MCF 10A (cell line): ENCODE results near the gene RHOT2. TPM values are rescaled to one million over a fixed set of nuclear protein-coding genes. Genes with fewer than 3 reads are reported as not detected.

ENCODE experiments used
- BruUV-seq: library from RNA; stranded (reverse); fragments of 400-500 nt; replicated peaks from 2 replicates; lab custom pipeline; 2021; lab: Mats Ljungman, UMichigan
- CTCF ChIA-PET: fragments of 300-600 bp; sonication (Branson Sonifier 250); formaldehyde crosslinking; extraction: SDS; loops from one replicate; lab custom pipeline; 2021; ENCODE audit warnings: antibody characterized with exemption, inconsistent platforms; lab: Yijun Ruan, JAX
- POLR2A ChIA-PET: fragments of 300-600, 350-650 bp; sonication (Branson Sonifier 250); formaldehyde crosslinking; extraction: SDS; loops from one replicate; lab custom pipeline; 2020; ENCODE audit warnings: antibody characterized with exemption, inconsistent platforms; lab: Yijun Ruan, JAX
- DNase-seq: peaks from one replicate; pipeline ENCODE4 v3.0.0-alpha.2; 2018; ENCODE audit not compliant: unreplicated experiment
- H3K27ac Mint-ChIP-seq: one replicate; pipeline ENCODE4 v1.8.0; 2022; ENCODE audit warnings: mild to moderate bottlenecking, low read depth, mixed read lengths; ENCODE audit not compliant: unreplicated experiment
- H3K27me3 Mint-ChIP-seq: one replicate; pipeline ENCODE4 v1.8.0; 2022; ENCODE audit warnings: mixed read lengths; ENCODE audit not compliant: insufficient read depth, unreplicated experiment
- H3K36me3 Mint-ChIP-seq: one replicate; pipeline ENCODE4 v1.8.0; 2022; ENCODE audit warnings: mild to moderate bottlenecking, moderate library complexity, mixed read lengths; ENCODE audit not compliant: insufficient read depth, unreplicated experiment
- H3K4me1 Mint-ChIP-seq: one replicate; pipeline ENCODE4 v1.8.0; 2022; ENCODE audit warnings: mixed read lengths; ENCODE audit not compliant: insufficient read depth, unreplicated experiment
- H3K4me3 Mint-ChIP-seq: one replicate; pipeline ENCODE4 v1.8.0; 2022; ENCODE audit warnings: mild to moderate bottlenecking, moderate library complexity, mixed read lengths; ENCODE audit not compliant: unreplicated experiment
- H3K9me3 Mint-ChIP-seq: one replicate; pipeline ENCODE4 v1.8.0; 2022; ENCODE audit warnings: mixed read lengths; ENCODE audit not compliant: unreplicated experiment
- CTCF ChIP-seq: fragments of 200-600 bp; IDR thresholded peaks from one replicate; pipeline ENCODE4 v1.8.0; 2022; ENCODE audit warnings: antibody characterized with exemption, mild to moderate bottlenecking; ENCODE audit not compliant: unreplicated experiment
- intact Hi-C: fragments of 100-400 bp; cut with micrococcal nuclease; formaldehyde crosslinking; loops from 2 replicates; pipeline ENCODE4 v1.14.1; 2022
- total RNA-seq: library from RNA; stranded (reverse); gene quantifications from 2 replicates; pipeline ENCODE4 v1.2.3, GENCODE V29; 2022

The RHOT2 gene
- total RNA-seq, 1 experiment from 2014 or later, result 118 TPM

GRCh38 chr16:708019-708418, 40.1 kb downstream of the RHOT2 start:
- Mint-ChIP-seq H3K27ac (peak overlapping the region; percentile 67), H3K4me3 (peak overlapping the region; percentile 59), H3K36me3 (peaks cover 8% of the 10 kb centered on the region), H3K27me3 (no peaks in the 10 kb centered on the region), H3K4me1 (peaks cover 24% of the 10 kb centered on the region), H3K9me3 (no peaks in the 10 kb centered on the region)
- ChIA-PET CTCF (interaction anchor here (0.7 to 2.9 kb wide), 11 partner anchors 8 to 351 kb away, joined by 3 to 15 read pairs (median 4); partner anchors contain the start of genes ANTKMT, CCDC78 and METRN), POLR2A (interaction anchor here (0.7 to 2.9 kb wide), 11 partner anchors 8 to 114 kb away, joined by 3 to 25 read pairs (median 6); partner anchors contain the start of genes ANTKMT, CCDC78, CIAO3 and HAGHL)
- BruUV-seq, result no TSS peak
- intact Hi-C loops, result no loop called here
- no peak for TF ChIP-seq CTCF
- DNase-seq, result no peak

GRCh38 chr16:708959-709358, 41.0 kb downstream of the RHOT2 start:
- H3K36me3 Mint-ChIP-seq, result peaks cover 4% of the 10 kb centered on the region
- no peak for TF ChIP-seq CTCF
- no peak for DNase-seq
- no peak overlapping the region for H3K27ac Mint-ChIP-seq
- no TSS peak for BruUV-seq
- H3K4me3 Mint-ChIP-seq, result peak overlapping the region; percentile 16
- H3K4me1 Mint-ChIP-seq, result peaks cover 24% of the 10 kb centered on the region
- ChIA-PET POLR2A (interaction anchor here (1.0 to 8.8 kb wide), 7 partner anchors 11 to 41 kb away, joined by 3 to 124 read pairs (median 8); partner anchors contain the start of genes ANTKMT, CCDC78, CIAO3 and HAGHL), CTCF (interaction anchor here (0.5 to 3.9 kb wide), 6 partner anchors 11 to 397 kb away, joined by 3 to 34 read pairs (median 8); no protein-coding TSS in a partner anchor)
- H3K27me3 Mint-ChIP-seq, result no peaks in the 10 kb centered on the region
- no peaks in the 10 kb centered on the region for H3K9me3 Mint-ChIP-seq
- intact Hi-C loops, result no loop called here

GRCh38 chr16:709566-710499, 41.9 kb downstream of the RHOT2 start:
- CTCF ChIA-PET, result interaction anchor here (0.5 to 3.9 kb wide), 9 partner anchors 10 to 347 kb away, joined by 3 to 34 read pairs (median 4); partner anchors contain the start of genes CHTF18 and RPUSD1
- no TSS peak for BruUV-seq
- POLR2A ChIA-PET, result interaction anchor here (0.6 to 8.8 kb wide), 5 partner anchors 14 to 67 kb away, joined by 3 to 124 read pairs (median 3); partner anchors contain the start of genes ANTKMT, CCDC78, CIAO3 and HAGHL
- Mint-ChIP-seq H3K27me3 (no peaks in the 10 kb centered on the region), H3K4me3 (peak overlapping the region; percentile 46), H3K36me3 (peaks cover 4% of the 10 kb centered on the region), H3K4me1 (peaks cover 24% of the 10 kb centered on the region), H3K9me3 (no peaks in the 10 kb centered on the region), H3K27ac (peak overlapping the region; percentile 5)
- intact Hi-C loops, result loop anchor here (2.0 kb wide), 1 partner anchor 345 kb away; no protein-coding TSS in a partner anchor
- no peak for TF ChIP-seq CTCF
- DNase-seq, result no peak
